Activated CD4-positive, alpha-beta T cell treated with anti-CD3 and anti-CD28 coated beads, Interleukin-2, Interleukin-4, amounts not matched to agents 100 ng/mL and 50 ng/mL, durations not matched to agents 16 hours and 8 hours (primary cell): ENCODE data around the gene INO80C.

Experiments
- DNase-seq: peaks from one replicate; pipeline ENCODE4 v3.0.0-alpha.2; 2020; ENCODE audit warnings: low spot score

INO80C gene

GRCh38 chr18:35497370-35498197 lies at the start of gene INO80C:
Gene INO80C, minus strand, starts transcription at chr18:35497960. Its CDS starts 86 bp downstream, at chr18:35497874.
- peak; percentile 92 for DNase-seq

- no peak for DNase-seq
These were observed 49.3 kb upstream of the INO80C start for GRCh38 chr18:35547008-35547605.

- DNase-seq, result no peak
These were observed 44.6 kb upstream of the INO80C start for GRCh38 chr18:35542356-35542755.

GRCh38 chr18:35535297-35535696 lies 37.5 kb upstream of the INO80C start:
- DNase-seq, result no peak

- no peak for DNase-seq
These were observed 36.2 kb upstream of the INO80C start for GRCh38 chr18:35533916-35534405.

GRCh38 chr18:35528749-35529274 lies 31.1 kb upstream of the INO80C start:
- DNase-seq, result no peak

GRCh38 chr18:35526495-35527059 lies 28.8 kb upstream of the INO80C start:
- no peak for DNase-seq

GRCh38 chr18:35525795-35526494 lies 28.2 kb upstream of the INO80C start:
- no peak for DNase-seq

- DNase-seq, result no peak
These were observed 26.5 kb upstream of the INO80C start for GRCh38 chr18:35524226-35524625.

- DNase-seq, result no peak
These were observed 24.6 kb upstream of the INO80C start for GRCh38 chr18:35522130-35522959.

- DNase-seq, result no peak
These were observed 23.4 kb upstream of the INO80C start for GRCh38 chr18:35521133-35521532.

- DNase-seq, result no peak
These were observed 21.6 kb upstream of the INO80C start for GRCh38 chr18:35519148-35519899.

GRCh38 chr18:35517715-35518114 lies 20.0 kb upstream of the INO80C start:
- no peak for DNase-seq

- no peak for DNase-seq
These were observed 19.0 kb upstream of the INO80C start for GRCh38 chr18:35516789-35517188.

GRCh38 chr18:35516351-35516750 lies 18.6 kb upstream of the INO80C start:
- DNase-seq, result no peak

- no peak for DNase-seq
These were observed 17.8 kb upstream of the INO80C start for GRCh38 chr18:35515460-35516130.

GRCh38 chr18:35514752-35515459 lies 17.1 kb upstream of the INO80C start:
- DNase-seq, result no peak

GRCh38 chr18:35514283-35514682 lies 16.5 kb upstream of the INO80C start:
- DNase-seq, result no peak

GRCh38 chr18:35513181-35513936 lies 15.6 kb upstream of the INO80C start:
- DNase-seq, result no peak
